CD14-positive monocyte (primary cell): ENCODE data around the gene NBAS. TPM values are rescaled to one million over a fixed set of nuclear protein-coding genes. Genes with fewer than 3 reads are reported as not detected.

Source experiments
- DNase-seq, 3 donors: peaks; one replicate each; pipeline ENCODE4 v3.0.0-alpha.2; 2011 to 2022
- H2AFZ ChIP-seq: 2 replicates; pipeline ENCODE4 v1.6.0; 2012; ENCODE audit warnings: mild to moderate bottlenecking, low read depth, low read length, inconsistent platforms; ENCODE audit not compliant: insufficient read depth, poor library complexity, severe bottlenecking
- H3K27ac ChIP-seq, 2 donors: 1 replicate in 1 of 2; 2 replicates in 1 of 2; pipeline ENCODE4 v1.5.1; 2012 to 2013; ENCODE audit warnings: low read length in 2 of 2, control low read depth in 1 of 2, inconsistent platforms in 1 of 2, low read depth in 1 of 2, mild to moderate bottlenecking in 1 of 2
- H3K27me3 ChIP-seq, 2 donors: one replicate each; pipeline versions ENCODE4 v1.6.0 to v1.6.1; 2011 to 2013; ENCODE audit warnings: low read length in 2 of 2; ENCODE audit not compliant: control insufficient read depth in 2 of 2, insufficient read depth in 2 of 2
- H3K36me3 ChIP-seq, 2 donors: replicated peaks in 1 of 2; 1 replicate in 1 of 2; 2 replicates in 1 of 2; pipeline versions ENCODE4 v1.5.1 to v1.6.1; 2012 to 2013; ENCODE audit warnings: low read length in 2 of 2, control low read depth in 1 of 2, inconsistent platforms in 1 of 2, mild to moderate bottlenecking in 1 of 2; ENCODE audit not compliant: insufficient read depth in 2 of 2, control insufficient read depth in 1 of 2
- H3K4me1 ChIP-seq, 2 donors: 1 replicate in 1 of 2; 2 replicates in 1 of 2; pipeline versions ENCODE4 v1.5.1 to v1.6.1; 2012 to 2013; ENCODE audit warnings: low read length in 2 of 2, control low read depth in 1 of 2, inconsistent platforms in 1 of 2, mild to moderate bottlenecking in 1 of 2, moderate library complexity in 1 of 2; ENCODE audit not compliant: insufficient read depth in 2 of 2, control insufficient read depth in 1 of 2
- H3K4me2 ChIP-seq: replicated peaks from 2 replicates; pipeline ENCODE3; 2012; ENCODE audit warnings: low read length, moderate library complexity, mild to moderate bottlenecking; ENCODE audit not compliant: poor library complexity, severe bottlenecking; ENCODE audit errors: extremely low read depth
- H3K4me3 ChIP-seq, 3 experiments: fragments of 200-600 bp in 1 of 3; sonication (generic) in 1 of 3; replicated peaks in 1 of 3; 1 replicate in 2 of 3; 2 replicates in 1 of 3; pipeline ENCODE4 v1.5.1; 2011 to 2013; ENCODE audit warnings: low read length in 3 of 3, mild to moderate bottlenecking in 3 of 3, control low read depth in 2 of 3, low read depth in 2 of 3, inconsistent platforms in 1 of 3, moderate library complexity in 1 of 3
- H3K79me2 ChIP-seq: 2 replicates; pipeline ENCODE4 v1.6.0; 2012; ENCODE audit warnings: mild to moderate bottlenecking, control low read depth, inconsistent platforms, low read length, moderate library complexity; ENCODE audit not compliant: insufficient read depth
- H3K9ac ChIP-seq: 2 replicates; pipeline ENCODE4 v1.6.0; 2017; ENCODE audit warnings: low read length, mild to moderate bottlenecking; ENCODE audit not compliant: insufficient read depth, poor library complexity, severe bottlenecking
- H3K9me3 ChIP-seq, 2 donors: replicated peaks in 1 of 2; 1 replicate in 1 of 2; 2 replicates in 1 of 2; pipeline versions ENCODE4 v1.5.1 to v1.6.1; 2012 to 2013; ENCODE audit warnings: low read length in 2 of 2, control low read depth in 1 of 2; ENCODE audit not compliant: control insufficient read depth in 1 of 2, insufficient read depth in 1 of 2
- H4K20me1 ChIP-seq: 2 replicates; pipeline ENCODE4 v1.6.0; 2012; ENCODE audit warnings: mild to moderate bottlenecking, low read length, control low read depth, moderate library complexity; ENCODE audit not compliant: insufficient read depth
- H3K27ac Mint-ChIP-seq, 7 donors: one replicate each; pipeline ENCODE4 v1.8.0; 2020; ENCODE audit warnings: mild to moderate bottlenecking in 7 of 7, mixed read lengths in 7 of 7, moderate library complexity in 6 of 7, inconsistent platforms in 2 of 7
- H3K27me3 Mint-ChIP-seq, 3 donors: one replicate each; pipeline ENCODE4 v1.8.0; 2021 to 2022; ENCODE audit warnings: low read depth in 3 of 3, mild to moderate bottlenecking in 3 of 3, mixed read lengths in 3 of 3, moderate library complexity in 3 of 3, inconsistent platforms in 1 of 3
- H3K36me3 Mint-ChIP-seq, 2 donors: one replicate each; pipeline ENCODE4 v1.8.0; 2020; ENCODE audit warnings: mixed read lengths in 2 of 2, inconsistent platforms in 1 of 2, mild to moderate bottlenecking in 1 of 2
- H3K4me1 Mint-ChIP-seq: one replicate; pipeline ENCODE4 v1.8.0; 2020; ENCODE audit warnings: mild to moderate bottlenecking, mixed read lengths
- H3K4me3 Mint-ChIP-seq, 2 donors: one replicate each; pipeline ENCODE4 v1.8.0; 2020; ENCODE audit warnings: mild to moderate bottlenecking in 2 of 2, mixed read lengths in 2 of 2, moderate library complexity in 1 of 2
- H3K9me3 Mint-ChIP-seq, 7 donors: one replicate each; pipeline ENCODE4 v1.8.0; 2020 to 2022; ENCODE audit warnings: mixed read lengths in 7 of 7, mild to moderate bottlenecking in 6 of 7, moderate library complexity in 6 of 7, inconsistent platforms in 2 of 7
- CTCF ChIP-seq: fragments of 200-600 bp; IDR thresholded peaks from one replicate; pipeline ENCODE4 v1.8.0; 2022; ENCODE audit warnings: antibody characterized with exemption, mild to moderate bottlenecking
- WGBS: methylation state at CpG from one replicate; pipeline ENCODE4 v1.1.5; 2013; ENCODE audit warnings: missing lambda C conversion rate; ENCODE audit not compliant: insufficient coverage; 5-methylcytosine and 5-hydroxymethylcytosine counted together
- intact Hi-C, 2 donors: fragments of 100-400 bp; cut with micrococcal nuclease; formaldehyde crosslinking; loops; one replicate each; pipeline versions ENCODE4 v1.15.0 to v1.15.1; 2023
- polyA plus RNA-seq, 3 donors: library from polyadenylated mRNA; depleted of rRNA in 1 of 3; unstranded in 2 of 3; stranded (reverse) in 1 of 3; fragments of 300-500 nt in 2 of 3; fragments of >200 nt in 1 of 3; fragmentation: Illumina TruSeq in 2 of 3; gene quantifications; 1 replicate in 2 of 3; 2 replicates in 1 of 3; pipeline ENCODE4 v1.2.3, GENCODE V29; 2012 to 2021

The NBAS gene
- polyA plus RNA-seq, 3 donors, result 8.9 to 10.9 (median 8.9) TPM

GRCh38 chr2:15149063-15149462 is 412.1 kb downstream of the NBAS start:
- Histone ChIP-seq H3K4me2 (no peak overlapping the region), H3K79me2 (no peaks in the 10 kb centered on the region), H2AFZ (no peak overlapping the region), H3K27me3 (no peaks in the 10 kb centered on the region), H4K20me1 (no peaks in the 10 kb centered on the region), H3K36me3 (no peaks in the 10 kb centered on the region), H3K27ac (no peak overlapping the region), H3K4me1 (no peaks in the 10 kb centered on the region), H3K4me3 (no peak overlapping the region), H3K9me3 (no peaks in the 10 kb centered on the region), H3K9ac (no peak overlapping the region)
- no peaks in the 10 kb centered on the region for H3K4me1 Mint-ChIP-seq
- no peaks in the 10 kb centered on the region for H3K27me3 Mint-ChIP-seq
- no peak overlapping the region for H3K4me3 Mint-ChIP-seq
- DNase-seq, result no peak
- H3K27ac Mint-ChIP-seq, result no peak overlapping the region
- no peak for TF ChIP-seq CTCF
- H3K9me3 Mint-ChIP-seq, result peaks cover 0 to 6% (median 2%) of the 10 kb centered on the region in 7 donors
- no peaks in the 10 kb centered on the region for H3K36me3 Mint-ChIP-seq
- intact Hi-C loops, result no loop called here
- 100% methylated on average over 1 of the region's 2 CpGs for WGBS

GRCh38 chr2:15147591-15147990 is 413.5 kb downstream of the NBAS start:
- H3K27ac Mint-ChIP-seq, result no peak overlapping the region
- no peak overlapping the region for H3K27ac ChIP-seq
- H3K9ac ChIP-seq, result no peak overlapping the region
- no peak overlapping the region for H3K4me3 ChIP-seq
- H3K9me3 Mint-ChIP-seq, result peaks cover 0 to 6% (median 0%) of the 10 kb centered on the region in 7 donors
- H3K4me1 Mint-ChIP-seq, result peaks cover under 1% of the 10 kb centered on the region
- H3K79me2 ChIP-seq, result no peaks in the 10 kb centered on the region
- H3K36me3 ChIP-seq, result no peaks in the 10 kb centered on the region
- H4K20me1 ChIP-seq, result no peaks in the 10 kb centered on the region
- no peak overlapping the region for H2AFZ ChIP-seq
- intact Hi-C loops, result no loop called here
- TF ChIP-seq CTCF, result no peak
- H3K27me3 ChIP-seq, result no peaks in the 10 kb centered on the region
- H3K4me2 ChIP-seq, result no peak overlapping the region
- H3K4me1 ChIP-seq, result no peaks in the 10 kb centered on the region
- 100% methylated on average over 4 of the region's 6 CpGs for WGBS
- no peaks in the 10 kb centered on the region for H3K36me3 Mint-ChIP-seq
- H3K4me3 Mint-ChIP-seq, result no peak overlapping the region
- H3K27me3 Mint-ChIP-seq, result peaks cover 0 to under 1% (median 0%) of the 10 kb centered on the region in 3 donors
- no peak for DNase-seq
- no peaks in the 10 kb centered on the region for H3K9me3 ChIP-seq
